Right cardiac atrium (tissue), 5 donors: ENCODE results near the gene PWWP2B. TPM values are rescaled to one million over a fixed set of nuclear protein-coding genes. Genes with fewer than 3 reads are reported as not detected.

ENCODE experiments used
- ATAC-seq, 2 donors: fragments of 200-7000 bp; cut with Tn5 transposase; one replicate each; pipeline versions ENCODE4 v1.8.0 to v1.9.1; 2020; ENCODE audit warnings: moderate library complexity in 2 of 2, mild to moderate bottlenecking in 1 of 2
- DNase-seq, 3 donors: peaks; one replicate each; pipeline ENCODE4 v3.0.0-alpha.2; 2020
- H3K27ac ChIP-seq: one replicate; pipeline ENCODE4 v1.5.1; 2013; ENCODE audit warnings: mild to moderate bottlenecking, low read length, control low read depth, moderate library complexity
- H3K27me3 ChIP-seq: one replicate; pipeline ENCODE4 v1.6.1; 2013; ENCODE audit not compliant: control insufficient read depth, insufficient read depth
- H3K4me1 ChIP-seq: one replicate; pipeline ENCODE4 v1.6.1; 2013; ENCODE audit warnings: low read length; ENCODE audit not compliant: control insufficient read depth, insufficient read depth
- H3K4me3 ChIP-seq: one replicate; pipeline ENCODE4 v1.5.1; 2013; ENCODE audit warnings: low read length, control low read depth
- H3K9me3 ChIP-seq: one replicate; pipeline ENCODE4 v1.6.1; 2013; ENCODE audit warnings: low read length; ENCODE audit not compliant: control insufficient read depth
- WGBS: extraction: QIAGEN DNeasy Blood & Tissue Kit; methylation state at CpG from one replicate; pipeline ENCODE4 v1.1.7; 2013; 5-methylcytosine and 5-hydroxymethylcytosine counted together
- intact Hi-C, 4 donors: fragments of 100-400 bp; cut with DNase I; formaldehyde crosslinking; loops; one replicate each; pipeline versions ENCODE4 v1.11.0 to v1.14.0; 2022 to 2023
- polyA plus RNA-seq: library from polyadenylated mRNA; stranded (reverse); fragments of 200-250 nt; gene quantifications from one replicate; pipeline ENCODE4 v1.2.3, GENCODE V29; 2013
- total RNA-seq, 4 donors: library from RNA; stranded (reverse); fragmentation: NEBNext Ultra II Directional; extraction: Animal tissue kit (Norgen Biotek cat#: 25700); gene quantifications; one replicate each; pipeline ENCODE4 v1.2.1, GENCODE V29; 2021
- donor health status: healthy with polysubstance abuse.
- donor health status: DM: no; HTN: yes; CAD: no.
- donor health status: DM: no; HTN: no; CAD: no.
- donor health status: DM: no; HTN: yes; CAD: no; lungs with severe emphysema.
- donor health status: DM: yes; HTN: yes; CAD: no.

The PWWP2B gene
- total and polyA plus RNA-seq, 5 donors, result 7.0 to 10.6 (median 9.1) TPM

DNA sequence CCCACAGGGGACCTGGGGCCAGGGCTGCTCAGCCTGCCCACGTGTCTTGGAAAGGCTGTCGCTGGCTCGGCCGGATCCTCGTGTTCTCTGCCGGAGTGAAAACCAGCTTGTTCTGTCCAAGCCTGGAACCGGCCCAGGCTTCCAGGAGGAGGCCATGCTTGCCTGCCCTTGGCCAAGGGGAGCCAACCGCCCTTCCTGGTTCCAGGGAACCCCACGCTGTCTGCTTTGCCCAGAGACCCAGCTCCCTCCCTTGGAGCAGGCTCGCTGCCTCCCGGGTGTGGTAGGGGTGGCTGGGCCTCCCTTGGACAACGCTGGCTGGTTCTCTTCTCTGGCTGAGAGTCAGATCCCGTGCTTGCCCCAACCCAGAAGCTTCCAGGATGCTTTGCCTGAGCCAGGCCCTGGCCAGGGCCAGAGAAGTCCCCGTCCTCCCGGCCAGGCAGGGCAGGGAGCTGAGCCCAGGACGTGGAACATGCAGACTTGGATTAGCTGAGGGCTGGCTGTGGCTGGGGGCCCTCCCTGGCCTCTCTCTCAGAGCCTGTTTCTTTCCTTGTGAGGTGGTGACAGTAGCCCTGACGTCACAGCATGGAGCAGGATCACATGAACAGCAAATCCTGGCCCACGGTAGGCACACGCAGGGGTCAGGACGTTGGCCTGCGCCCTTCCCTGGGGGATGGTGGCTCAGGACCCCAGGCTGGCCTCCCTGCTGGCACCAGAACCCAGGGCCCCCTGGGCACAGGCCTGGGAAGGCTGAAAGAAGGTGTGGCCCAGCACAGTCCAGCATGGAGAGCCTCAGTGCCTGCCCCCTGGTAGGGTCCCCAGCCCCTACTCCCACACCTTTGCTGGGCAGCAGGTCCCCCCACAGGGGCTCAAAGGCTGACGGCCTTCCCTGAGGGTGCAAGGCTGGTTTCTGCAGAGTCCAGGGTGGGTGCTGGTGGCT lies 67.5 kb downstream of the PWWP2B start:
- no peaks in the 10 kb centered on the region for H3K27me3 ChIP-seq
- 29% methylated on average over 22 of the region's 22 CpGs for WGBS
- no peak overlapping the region for H3K4me3 ChIP-seq
- intact Hi-C loops, result loop anchor here in 2 of 4 donors (5.0 to 10.0 kb wide), 2 partner anchors 70 to 73 kb away; partner anchors contain the start of gene INPP5A (in 2 of the 2)
- peak overlapping the region; percentile 87 for H3K27ac ChIP-seq
- H3K9me3 ChIP-seq, result no peaks in the 10 kb centered on the region
- peak; percentile 93 to 98 (median 97) for DNase-seq
- H3K4me1 ChIP-seq, result peaks cover 17% of the 10 kb centered on the region
- ATAC-seq, result peak; percentile 78 to 88

DNA sequence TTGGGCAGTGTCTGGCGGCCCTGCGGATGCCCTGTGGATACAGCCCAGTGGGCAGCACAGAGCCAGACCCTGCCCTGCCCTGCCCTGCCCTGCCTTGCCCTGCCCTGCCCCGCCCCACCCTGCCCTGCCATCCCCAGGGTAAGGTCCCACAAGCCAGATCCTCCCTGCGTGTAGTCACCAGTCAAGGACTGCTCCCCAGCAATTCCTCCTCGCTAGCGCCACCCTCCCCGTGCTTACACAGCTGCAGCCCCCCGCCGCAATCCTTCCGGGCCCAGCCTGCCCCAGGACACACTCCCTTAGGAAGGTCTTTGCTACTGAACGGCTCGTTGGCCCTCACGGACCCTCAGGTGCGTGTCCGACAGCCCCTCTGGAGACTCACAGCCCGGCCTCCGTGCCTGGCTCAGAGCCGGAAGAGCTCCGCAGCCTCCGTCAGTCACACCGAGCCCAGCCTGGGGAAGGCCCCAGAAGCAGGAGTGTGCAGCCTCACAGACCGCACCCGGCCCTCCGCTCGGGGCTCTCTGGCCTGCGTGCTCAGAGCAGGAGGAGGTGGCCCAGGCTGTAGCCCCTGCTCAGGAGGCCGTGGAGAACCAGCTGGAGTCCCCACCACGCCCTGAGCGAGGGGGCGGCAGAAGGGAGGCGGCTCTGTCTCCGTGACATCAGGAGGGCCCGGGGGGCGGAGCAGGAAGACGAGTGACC lies 68.3 kb downstream of the PWWP2B start:
- DNase-seq, result peak; percentile 8 to 64 (median 62)
- intact Hi-C loops, result loop anchor here in 1 of 4 donors (10.0 kb wide), 1 partner anchor 69 kb away; the partner anchor contains the start of gene INPP5A
- H3K4me3 ChIP-seq, result no peak overlapping the region
- peak overlapping the region; percentile 87 for H3K27ac ChIP-seq
- H3K27me3 ChIP-seq, result no peaks in the 10 kb centered on the region
- ATAC-seq, result peak in 1 of 2 donors; percentile 1
- peaks cover 17% of the 10 kb centered on the region for H3K4me1 ChIP-seq
- no peaks in the 10 kb centered on the region for H3K9me3 ChIP-seq
- WGBS, result 92% methylated on average over 35 of the region's 35 CpGs

DNA sequence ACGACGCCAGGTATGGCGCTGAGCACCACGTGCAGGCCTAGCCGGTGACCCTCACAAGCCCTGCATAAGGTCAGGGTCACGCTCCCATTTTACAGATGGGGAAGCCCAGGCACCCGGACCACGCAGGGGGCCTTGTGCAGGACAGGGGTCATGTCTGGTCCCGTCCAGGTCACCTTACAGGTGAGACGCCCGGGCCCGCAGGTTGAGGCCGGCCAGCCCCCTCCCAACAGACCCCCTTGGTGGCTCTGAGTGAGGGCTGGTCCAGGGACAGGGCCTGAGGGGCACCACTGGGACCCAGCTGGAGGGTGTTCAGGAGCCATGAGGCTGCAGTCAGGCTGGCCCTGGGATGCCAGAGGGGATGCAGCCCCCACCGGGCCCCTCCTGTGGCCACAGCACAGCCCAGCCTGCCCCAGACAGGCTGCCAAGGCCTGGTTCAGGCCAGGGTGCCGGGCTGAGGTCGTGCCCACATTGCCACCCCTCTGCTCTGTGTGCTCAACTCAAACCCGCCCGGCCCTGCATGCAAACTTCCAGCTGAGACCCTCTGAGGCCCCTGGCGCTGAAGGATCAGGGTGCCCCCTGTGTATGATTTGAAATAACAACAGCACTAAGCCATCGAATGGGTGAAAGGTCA lies 69.0 kb downstream of the PWWP2B start:
- 91% methylated on average over 20 of the region's 20 CpGs for WGBS
- no peak overlapping the region for H3K4me3 ChIP-seq
- H3K4me1 ChIP-seq, result peaks cover 17% of the 10 kb centered on the region
- H3K9me3 ChIP-seq, result no peaks in the 10 kb centered on the region
- H3K27ac ChIP-seq, result no peak overlapping the region
- peak in 2 of 3 donors; percentile 56 to 64 for DNase-seq
- no peaks in the 10 kb centered on the region for H3K27me3 ChIP-seq
- intact Hi-C loops, result loop anchor here in 1 of 4 donors (10.0 kb wide), 1 partner anchor 69 kb away; the partner anchor contains the start of gene INPP5A
- ATAC-seq, result no peak

DNA sequence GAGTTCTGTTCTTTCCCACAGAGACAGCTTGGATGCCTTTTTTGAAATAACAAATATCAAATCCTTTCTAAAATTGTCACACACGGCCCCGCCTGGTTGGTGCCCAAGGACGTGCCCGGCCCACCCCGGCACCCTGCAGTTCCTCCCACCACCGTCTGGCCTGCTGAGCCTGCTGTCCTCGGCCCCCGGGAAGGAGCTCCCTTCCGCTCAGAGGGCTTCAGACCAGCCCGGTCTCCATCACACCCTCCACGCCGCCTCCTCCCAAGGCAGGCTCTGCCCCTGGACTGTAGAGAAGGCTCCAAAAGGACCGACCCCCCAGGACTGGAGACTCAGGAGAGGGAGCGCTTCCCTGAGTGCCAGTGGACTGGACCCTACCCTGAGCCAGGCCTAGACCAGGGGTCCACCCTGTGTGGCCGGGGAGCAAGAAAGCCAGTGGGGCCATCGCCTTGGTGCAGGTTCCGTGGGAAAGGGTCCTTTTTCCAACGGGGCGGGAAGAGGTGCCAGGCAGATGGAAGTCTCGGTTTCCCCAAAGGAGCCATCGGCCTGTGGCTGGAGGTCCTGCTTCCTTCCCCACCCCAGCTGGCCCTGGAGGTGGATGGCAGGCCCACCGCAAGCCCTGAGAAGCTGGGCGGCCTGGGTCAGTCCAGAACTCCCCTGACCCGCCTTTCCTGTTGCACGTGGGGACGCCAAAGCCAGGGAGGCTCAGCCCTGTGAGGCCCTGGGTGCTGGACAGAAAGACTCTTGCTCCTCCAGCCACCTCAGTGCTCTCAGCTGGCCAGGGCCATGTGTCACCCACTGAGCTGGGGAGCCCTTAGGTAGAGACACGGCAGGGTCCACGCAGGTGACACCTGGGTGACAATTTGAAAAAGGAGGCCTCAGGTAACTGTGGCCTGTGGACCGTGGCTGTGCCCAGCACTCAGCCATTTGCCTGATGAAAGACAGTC lies 69.8 kb downstream of the PWWP2B start:
- Histone ChIP-seq H3K9me3 (no peaks in the 10 kb centered on the region), H3K27ac (no peak overlapping the region), H3K4me1 (peaks cover 17% of the 10 kb centered on the region), H3K4me3 (no peak overlapping the region), H3K27me3 (no peaks in the 10 kb centered on the region)
- DNase-seq, result peak in 2 of 3 donors; percentile 61 to 62
- WGBS, result 87% methylated on average over 29 of the region's 29 CpGs
- intact Hi-C loops, result loop anchor here in 1 of 4 donors (10.0 kb wide), 1 partner anchor 68 kb away; the partner anchor contains the start of gene INPP5A
- ATAC-seq, result no peak

Other genes starting within 250 kb of the PWWP2B start
- 10 to 100 TPM in 1 of 4 donors, 1 to 10 TPM in 3; 1.9 to 13.8 (median 5.6) TPM for gene DPYSL4, start 210.3 kb upstream of the PWWP2B start, total RNA-seq
- gene DPYSL4, start 210.3 kb upstream of the PWWP2B start, polyA plus RNA-seq, result 11.0 TPM
- 1 to 10 TPM; 5.7 to 7.3 (median 6.7) TPM for gene STK32C, start 89.2 kb upstream of the PWWP2B start, total RNA-seq
- gene STK32C, start 89.2 kb upstream of the PWWP2B start, polyA plus RNA-seq, result 6.9 TPM
- 1 to 10 TPM; 3.7 to 9.3 (median 6.8) TPM for gene LRRC27, start 65.0 kb upstream of the PWWP2B start, total RNA-seq
- gene LRRC27, start 65.0 kb upstream of the PWWP2B start, polyA plus RNA-seq, result 5.4 TPM
- 100 to 1,000 TPM in 2 of 4 donors, 10 to 100 TPM in 2; 92.0 to 116 (median 99.2) TPM for gene INPP5A, start 140.6 kb downstream of the PWWP2B start, total RNA-seq
- 60.0 TPM for gene INPP5A, start 140.6 kb downstream of the PWWP2B start, polyA plus RNA-seq